ENCODE measurements around the gene TAF11L9. TPM values are rescaled to one million over a fixed set of nuclear protein-coding genes. Genes with fewer than 3 reads are reported as not detected.
"Not testable (repeated sequence)": the region's sequence is repeated elsewhere in the genome, so short reads cannot be mapped to it uniquely, and the experiment has no call there.

Gene TAF11L9
- not detected in 2 replicates for total RNA-seq
- not detected for polyA plus RNA-seq (2012)

DNA sequence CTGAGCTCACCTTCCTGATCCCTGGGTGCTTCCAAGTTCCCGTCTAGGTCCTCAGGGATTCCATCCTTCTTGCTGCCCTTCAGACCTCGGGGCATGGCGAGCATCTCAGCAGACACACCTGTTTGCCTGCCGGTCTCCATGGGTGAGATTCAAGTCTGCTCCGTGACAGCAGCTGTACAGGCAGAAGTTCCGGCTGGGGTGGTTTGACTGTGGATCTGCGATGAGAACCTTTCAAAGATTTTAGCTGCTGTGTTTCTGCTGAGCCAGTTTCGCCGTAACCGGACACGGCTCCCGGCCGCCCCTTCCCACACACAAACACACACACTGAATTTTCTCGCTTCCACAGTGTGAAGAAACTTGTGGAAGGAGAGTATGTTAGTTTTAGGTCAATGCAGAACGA lies at the start of gene TAF11L9:
Gene TAF11L9 (minus strand): TSS at position 140 of the 400 bp plus-strand sequence.
- DNase-seq (ENCODE audit: low read depth): not testable (repeated sequence)

DNA sequence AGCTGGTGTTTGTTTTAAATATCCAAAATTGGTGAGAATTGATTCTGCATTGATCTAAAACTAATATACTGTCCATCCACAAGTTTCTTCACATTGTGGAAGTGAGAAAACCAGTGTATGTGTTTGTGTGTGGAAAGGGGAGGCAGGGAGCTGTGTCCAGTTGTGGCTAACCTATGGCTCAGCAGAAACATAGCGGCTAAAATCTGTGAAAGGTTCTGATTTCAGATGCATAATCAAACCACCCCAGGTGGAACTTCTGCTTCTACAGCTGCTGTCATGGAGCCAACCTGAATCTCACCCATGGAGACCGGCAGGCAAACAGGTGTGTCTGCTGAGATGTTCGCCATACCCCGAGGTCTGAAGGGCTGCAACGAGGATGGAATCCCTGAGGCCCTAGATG lies 40.0 kb upstream of the TAF11L9 start, which contains the start of gene TAF11L14:
Gene TAF11L14 (plus strand): TSS at position 301 of the 400 bp plus-strand sequence.
- no peak for DNase-seq (ENCODE audit: low read depth)

DNA sequence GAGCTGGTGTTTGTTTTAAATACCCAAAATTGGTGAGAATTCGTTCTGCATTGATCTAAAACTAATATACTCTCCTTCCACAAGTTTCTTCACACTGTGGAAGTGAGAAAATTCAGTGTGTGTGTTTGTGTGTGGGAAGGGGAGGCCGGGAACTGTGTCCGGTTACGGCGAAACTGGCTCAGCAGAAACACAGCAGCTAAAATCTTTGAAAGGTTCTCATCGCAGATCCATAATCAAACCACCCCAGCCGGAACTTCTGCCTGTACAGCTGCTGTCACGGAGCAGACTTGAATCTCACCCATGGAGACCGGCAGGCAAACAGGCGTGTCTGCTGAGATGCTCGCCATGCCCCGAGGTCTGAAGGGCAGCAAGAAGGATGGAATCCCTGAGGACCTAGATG lies 37.6 kb upstream of the TAF11L9 start, which contains the start of gene TAF11L13:
Gene TAF11L13 (plus strand): TSS at position 301 of the 400 bp plus-strand sequence.
- DNase-seq (ENCODE audit: low read depth): not testable (repeated sequence)

DNA sequence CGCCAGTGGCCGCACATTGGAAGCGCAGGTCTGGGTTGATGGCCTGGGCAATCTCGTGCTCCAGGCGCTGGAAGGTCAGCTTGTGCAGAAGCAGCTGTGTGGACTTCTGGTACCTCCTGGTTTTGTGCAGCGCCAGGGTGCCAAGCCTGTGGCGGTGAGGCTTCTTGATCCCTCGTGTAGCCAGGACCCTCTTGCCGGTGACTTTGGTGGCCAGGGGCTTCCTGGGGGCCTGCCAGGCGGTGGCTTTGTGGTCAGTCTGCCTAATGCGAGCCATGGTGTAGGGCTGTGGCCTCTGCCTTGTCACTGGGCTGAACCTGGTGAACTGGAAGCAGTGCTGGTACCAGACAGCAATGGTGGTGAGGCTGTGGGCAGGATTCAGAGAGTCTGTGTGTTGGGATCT lies 31.5 kb upstream of the TAF11L9 start:
- no peak for DNase-seq (ENCODE audit: low read depth)

DNA sequence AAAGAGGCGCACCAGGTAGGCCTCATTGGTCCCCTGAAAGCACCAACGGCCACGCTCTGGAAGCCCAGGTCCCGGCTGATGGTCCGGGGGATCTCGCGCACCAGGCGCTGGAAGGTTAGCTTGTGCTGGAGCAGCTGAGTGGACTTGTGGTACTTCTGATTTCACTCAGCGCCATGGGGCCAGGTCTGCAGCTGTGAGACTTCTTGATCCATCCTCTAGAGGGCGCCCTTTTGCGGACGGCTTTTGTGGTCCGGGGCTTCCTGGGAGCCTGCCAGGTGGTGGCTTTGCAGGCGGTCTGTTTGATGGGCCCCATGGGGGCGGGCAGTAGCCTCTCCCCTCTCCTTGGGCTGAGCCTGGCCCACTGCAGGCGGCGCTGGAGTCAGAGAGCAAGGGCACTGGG lies 26.4 kb upstream of the TAF11L9 start:
- no peak for DNase-seq (ENCODE audit: low read depth)

DNA sequence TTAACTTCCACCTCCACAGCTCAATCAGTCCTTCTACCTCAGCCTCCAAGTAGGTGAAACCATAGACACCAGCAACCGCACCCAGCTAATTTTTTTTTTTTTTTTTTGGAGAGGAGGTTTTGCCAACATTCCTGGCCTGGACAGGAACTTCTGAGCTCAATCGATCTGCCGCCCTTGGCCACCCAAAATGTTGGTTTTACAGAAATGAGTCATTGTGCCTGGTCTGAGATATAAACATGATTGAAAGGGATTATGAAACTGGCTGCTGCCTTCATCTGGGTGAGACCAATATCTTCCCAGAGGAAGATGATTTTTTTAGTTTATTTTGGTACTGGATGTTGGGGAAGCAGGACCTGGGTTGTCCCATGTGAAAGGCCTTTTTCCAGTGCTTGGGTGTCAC lies 25.2 kb upstream of the TAF11L9 start:
- DNase-seq (ENCODE audit: low read depth): no peak

DNA sequence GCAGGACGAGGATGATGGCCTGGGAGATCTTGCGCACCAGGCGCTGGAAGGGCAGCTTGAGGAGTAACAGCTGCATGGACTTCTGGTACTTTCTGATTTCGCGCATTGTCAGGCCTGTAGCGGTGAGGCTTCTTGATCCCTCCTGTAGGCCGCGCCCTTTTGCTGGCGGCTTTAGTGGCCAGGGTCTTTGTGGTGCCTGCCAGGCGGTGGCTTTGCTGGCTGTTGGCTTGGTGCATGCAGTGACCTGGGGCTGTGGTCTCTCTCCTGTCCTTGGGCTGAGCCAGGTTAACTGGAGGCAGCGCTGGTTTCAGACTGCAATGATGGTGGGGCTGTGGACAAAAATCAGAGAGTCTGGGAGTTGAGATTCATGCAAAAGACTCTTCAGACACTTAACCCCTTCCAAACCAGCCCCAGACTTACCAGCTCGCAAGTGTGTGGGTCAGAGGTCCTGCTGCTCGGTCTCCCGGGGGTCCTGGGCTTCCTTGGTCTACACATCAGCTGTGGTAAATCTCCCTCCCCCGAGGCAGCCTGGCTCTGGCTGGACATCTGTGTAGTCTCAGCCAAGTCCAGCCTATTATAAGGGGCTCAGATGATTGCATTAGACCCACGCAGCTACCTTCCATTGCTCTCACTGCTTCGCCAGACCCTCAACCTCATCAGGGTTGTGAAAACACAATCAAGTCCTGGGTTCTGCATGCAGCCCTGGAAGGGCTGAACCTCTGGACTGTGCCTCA lies 20.8 kb upstream of the TAF11L9 start:
- DNase-seq (ENCODE audit: low read depth): no peak

DNA sequence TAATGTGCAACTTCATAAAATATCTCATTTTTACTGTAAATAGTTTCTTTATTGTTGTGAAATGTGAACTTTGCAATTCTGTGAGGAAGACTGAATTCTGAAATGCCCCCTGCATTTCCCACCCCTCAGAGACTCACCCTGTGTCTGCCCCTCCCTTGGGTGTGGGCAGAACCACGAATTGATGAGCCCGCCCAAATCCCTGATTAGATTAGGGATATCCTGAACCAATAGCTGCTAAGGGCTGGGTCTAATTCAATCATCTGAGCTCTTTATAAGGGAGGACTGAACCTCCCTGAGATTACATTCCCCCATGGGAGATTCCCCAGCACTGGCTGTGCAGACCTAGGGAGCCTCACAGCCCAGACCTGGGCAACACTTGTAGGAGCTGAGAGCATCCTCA lies 15.9 kb upstream of the TAF11L9 start, which contains the start of gene TAF11L12:
Gene TAF11L12 (plus strand): TSS at position 301 of the 400 bp plus-strand sequence.
- DNase-seq (ENCODE audit: low read depth): not testable (repeated sequence)

DNA sequence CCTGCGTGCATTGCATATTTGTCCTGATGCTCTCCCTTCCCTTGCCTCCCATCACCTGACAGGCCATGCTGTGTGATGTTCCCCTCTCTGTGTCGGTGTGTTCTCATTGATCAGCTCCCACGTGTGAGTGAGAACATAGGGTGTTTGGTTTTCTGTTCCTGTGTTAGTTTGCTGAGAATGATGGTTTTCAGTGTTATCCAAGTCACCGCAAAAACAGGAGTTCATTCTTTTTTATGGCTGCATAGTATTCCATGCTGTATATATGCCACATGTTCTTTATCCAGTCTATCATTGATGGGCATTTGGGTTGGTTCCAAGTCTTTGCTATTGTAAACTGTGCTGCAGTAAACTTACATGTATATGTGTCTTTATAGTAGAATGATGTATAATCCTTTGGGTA lies 13.3 kb upstream of the TAF11L9 start:
- not testable (repeated sequence) for DNase-seq (ENCODE audit: low read depth)

DNA sequence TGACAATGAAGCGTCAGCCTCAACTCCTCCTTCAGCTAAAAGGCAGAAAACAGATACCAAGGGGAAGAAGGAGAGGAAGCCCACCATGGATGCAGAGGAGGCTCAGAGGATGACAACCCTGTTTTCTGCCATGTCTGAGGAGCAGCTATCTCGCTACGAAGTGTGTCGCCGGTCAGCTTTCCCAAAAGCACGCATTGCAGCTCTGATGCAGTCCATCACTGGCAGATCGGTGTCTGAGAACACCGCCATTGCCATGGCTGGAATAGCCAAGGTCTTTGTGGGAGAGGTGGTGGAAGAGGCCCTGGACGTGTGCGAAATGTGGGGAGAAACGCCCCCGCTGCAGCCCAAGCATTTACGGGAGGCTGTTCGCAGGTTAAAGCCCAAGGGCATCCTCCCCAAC lies 10.8 kb upstream of the TAF11L9 start:
- DNase-seq (ENCODE audit: low read depth): no peak

DNA sequence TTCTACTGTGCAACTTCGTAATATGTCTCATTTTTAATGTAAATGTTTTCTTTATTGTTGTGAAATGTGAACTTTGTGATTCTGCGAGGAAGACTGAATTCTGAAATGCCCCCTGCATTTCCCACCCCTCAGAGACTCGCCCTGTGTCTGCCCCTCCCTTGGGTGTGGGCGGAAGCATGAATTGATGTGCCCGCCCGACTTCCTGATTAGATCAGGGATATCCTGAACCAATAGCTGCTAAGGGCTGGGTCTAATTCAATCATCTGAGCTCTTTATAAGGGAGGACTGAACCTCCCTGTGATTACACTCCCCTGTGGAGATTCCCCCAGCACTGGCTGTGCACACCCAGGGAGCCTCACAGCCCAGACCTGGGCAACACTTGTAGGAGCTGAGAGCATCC lies 9.7 kb upstream of the TAF11L9 start, which contains the start of gene TAF11L11:
Gene TAF11L11 (plus strand): TSS at position 304 of the 400 bp plus-strand sequence.
- DNase-seq (ENCODE audit: low read depth): not testable (repeated sequence)

DNA sequence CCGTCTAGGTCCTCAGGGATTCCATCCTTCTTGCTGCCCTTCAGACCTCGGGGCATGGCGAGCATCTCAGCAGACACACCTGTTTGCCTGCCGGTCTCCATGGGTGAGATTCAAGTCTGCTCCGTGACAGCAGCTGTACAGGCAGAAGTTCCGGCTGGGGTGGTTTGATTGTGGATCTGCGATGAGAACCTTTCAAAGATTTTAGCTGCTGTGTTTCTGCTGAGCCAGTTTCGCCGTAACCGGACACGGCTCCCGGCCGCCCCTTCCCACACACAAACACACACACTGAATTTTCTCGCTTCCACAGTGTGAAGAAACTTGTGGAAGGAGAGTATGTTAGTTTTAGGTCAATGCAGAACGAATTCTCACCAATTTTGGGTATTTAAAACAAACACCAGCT lies 3.5 kb upstream of the TAF11L9 start, which contains the start of gene TAF11L10:
Gene TAF11L10 (minus strand): TSS at position 101 of the 400 bp plus-strand sequence.
- DNase-seq (ENCODE audit: low read depth): not testable (repeated sequence)

DNA sequence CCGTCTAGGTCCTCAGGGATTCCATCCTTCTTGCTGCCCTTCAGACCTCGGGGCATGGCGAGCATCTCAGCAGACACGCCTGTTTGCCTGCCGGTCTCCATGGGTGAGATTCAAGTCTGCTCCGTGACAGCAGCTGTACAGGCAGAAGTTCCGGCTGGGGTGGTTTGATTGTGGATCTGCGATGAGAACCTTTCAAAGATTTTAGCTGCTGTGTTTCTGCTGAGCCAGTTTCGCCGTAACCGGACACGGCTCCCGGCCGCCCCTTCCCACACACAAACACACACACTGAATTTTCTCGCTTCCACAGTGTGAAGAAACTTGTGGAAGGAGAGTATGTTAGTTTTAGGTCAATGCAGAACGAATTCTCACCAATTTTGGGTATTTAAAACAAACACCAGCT lies 3.3 kb downstream of the TAF11L9 start, which contains the start of gene TAF11L8:
Gene TAF11L8 (minus strand): TSS at position 101 of the 400 bp plus-strand sequence.
- not testable (repeated sequence) for DNase-seq (ENCODE audit: low read depth)

DNA sequence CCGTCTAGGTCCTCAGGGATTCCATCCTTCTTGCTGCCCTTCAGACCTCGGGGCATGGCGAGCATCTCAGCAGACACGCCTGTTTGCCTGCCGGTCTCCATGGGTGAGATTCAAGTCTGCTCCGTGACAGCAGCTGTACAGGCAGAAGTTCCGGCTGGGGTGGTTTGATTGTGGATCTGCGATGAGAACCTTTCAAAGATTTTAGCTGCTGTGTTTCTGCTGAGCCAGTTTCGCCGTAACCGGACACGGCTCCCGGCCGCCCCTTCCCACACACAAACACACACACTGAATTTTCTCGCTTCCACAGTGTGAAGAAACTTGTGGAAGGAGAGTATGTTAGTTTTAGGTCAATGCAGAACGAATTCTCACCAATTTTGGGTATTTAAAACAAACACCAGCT lies 8.5 kb downstream of the TAF11L9 start, which contains the start of gene TAF11L7:
Gene TAF11L7 (minus strand): TSS at position 101 of the 400 bp plus-strand sequence.
- DNase-seq (ENCODE audit: low read depth): not testable (repeated sequence)

Other genes starting within 250 kb of the TAF11L9 start
- gene TAF11L2, start 96.2 kb downstream of the TAF11L9 start, total RNA-seq: not detected in 2 replicates
- not detected in 2 replicates for gene TAF11L3, start 76.0 kb downstream of the TAF11L9 start, total RNA-seq
- gene TAF11L4, start 72.6 kb downstream of the TAF11L9 start, total RNA-seq: not detected in 2 replicates
- gene TAF11L5, start 69.2 kb downstream of the TAF11L9 start, total RNA-seq: not detected in 2 replicates
- gene TAF11L6, start 65.7 kb downstream of the TAF11L9 start, total RNA-seq: not detected in 2 replicates
- not detected in 2 replicates for gene TAF11L7, start 8.6 kb downstream of the TAF11L9 start, total RNA-seq
- not detected in 2 replicates for gene TAF11L8, start 3.4 kb downstream of the TAF11L9 start, total RNA-seq
- not detected in 2 replicates for gene TAF11L10, start 3.4 kb upstream of the TAF11L9 start, total RNA-seq
- gene TAF11L11, start 9.8 kb upstream of the TAF11L9 start, total RNA-seq: not detected in 2 replicates
- gene TAF11L12, start 16.0 kb upstream of the TAF11L9 start, total RNA-seq: not detected in 2 replicates
- not detected in 2 replicates for gene TAF11L13, start 37.7 kb upstream of the TAF11L9 start, total RNA-seq
- gene TAF11L14, start 40.1 kb upstream of the TAF11L9 start, total RNA-seq: not detected in 2 replicates